OCI-LY3 (cell line): ENCODE measurements around the gene NFYC.

Experiments
- H2AFZ ChIP-seq: fragments of 200-600, 300-600 bp; shearing (Covaris generic); 2 replicates; pipeline ENCODE4 v1.6.0; 2014; ENCODE audit warnings: antibody characterized with exemption, low read depth, low read length
- H3K27ac ChIP-seq: fragments of 200-600, 300-600 bp; sonication (generic); 2 replicates; pipeline ENCODE4 v1.5.1; 2014; ENCODE audit warnings: mild to moderate bottlenecking, low read length, moderate library complexity, mixed read lengths
- H3K27me3 ChIP-seq: fragments of 200-600, 300-600 bp; sonication (generic); 2 replicates; pipeline ENCODE4 v1.6.1; 2014; ENCODE audit warnings: low read depth, low read length, mixed read lengths
- H3K36me3 ChIP-seq: fragments of 200-600, 300-600 bp; sonication (generic); replicated peaks from 2 replicates; pipeline ENCODE3; 2014; ENCODE audit warnings: low read depth, low read length, mixed read lengths
- H3K4me1 ChIP-seq: fragments of 300-600, 200-600 bp; sonication (generic); 2 replicates; pipeline ENCODE4 v1.6.1; 2014; ENCODE audit warnings: low read length, mixed read lengths
- H3K4me2 ChIP-seq: fragments of 200-600, 300-600 bp; sonication (generic); 2 replicates; pipeline ENCODE4 v1.6.1; 2014; ENCODE audit warnings: low read length, mixed read lengths
- H3K4me3 ChIP-seq: fragments of 300-600, 200-600 bp; sonication (generic); 2 replicates; pipeline ENCODE4 v1.5.1; 2014; ENCODE audit warnings: antibody characterized with exemption, mild to moderate bottlenecking, low read length, moderate library complexity
- H3K79me2 ChIP-seq: fragments of 300-600, 200-600 bp; shearing (Covaris generic); 2 replicates; pipeline ENCODE4 v1.6.1; 2014; ENCODE audit warnings: mild to moderate bottlenecking, low read length, mixed read lengths
- H3K9ac ChIP-seq: fragments of 300-600, 200-600 bp; shearing (Covaris generic); 2 replicates; pipeline ENCODE4 v1.6.0; 2014; ENCODE audit warnings: mild to moderate bottlenecking, low read length, moderate library complexity
- H3K9me3 ChIP-seq: fragments of 200-600, 300-600 bp; shearing (Covaris generic); 2 replicates; pipeline ENCODE4 v1.6.1; 2014; ENCODE audit warnings: low read length, mixed read lengths; ENCODE audit not compliant: insufficient read depth
- H4K20me1 ChIP-seq: fragments of 200-600, 300-600 bp; sonication (generic); 2 replicates; pipeline ENCODE4 v1.6.1; 2016; ENCODE audit warnings: low read length, mixed read lengths; ENCODE audit not compliant: insufficient read depth
- EZH2phosphoT487 ChIP-seq: fragments of 200-600 bp; shearing (Covaris generic); IDR thresholded peaks from 2 replicates; pipeline ENCODE4 v1.6.1; 2018; ENCODE audit warnings: antibody characterized with exemption, mixed run types, low read depth
- TF ChIP-seq, protein P1 (sequence below): fragments of 200-600, 300-600 bp; sonication (generic); IDR thresholded peaks from 2 replicates; pipeline ENCODE4 v1.5.1; 2014; ENCODE audit warnings: antibody characterized with exemption, low read length, low read depth

The NFYC gene

DNA sequence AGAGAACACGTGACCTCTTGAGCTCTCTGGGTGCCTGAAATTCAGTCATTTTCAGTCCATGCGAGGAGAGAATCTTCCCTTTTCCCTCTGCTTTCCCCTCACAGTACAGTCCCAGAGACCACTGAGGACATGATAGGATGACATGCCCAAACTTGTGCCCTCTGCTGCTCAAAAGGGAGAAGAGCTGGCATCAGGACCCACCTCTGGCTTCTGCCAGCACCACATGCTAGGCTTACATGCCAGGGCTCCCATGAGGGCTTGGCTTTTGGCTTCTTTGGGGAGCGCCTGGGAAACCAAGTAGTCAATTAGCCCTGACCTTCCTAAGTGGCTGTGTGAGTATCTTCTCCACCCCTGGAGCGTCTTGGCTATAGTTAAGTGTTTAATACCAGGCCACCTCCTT, 78.3 kb downstream of the NFYC start:
- H3K27ac ChIP-seq = no peak overlapping the region
- TF ChIP-seq, protein P1, sequence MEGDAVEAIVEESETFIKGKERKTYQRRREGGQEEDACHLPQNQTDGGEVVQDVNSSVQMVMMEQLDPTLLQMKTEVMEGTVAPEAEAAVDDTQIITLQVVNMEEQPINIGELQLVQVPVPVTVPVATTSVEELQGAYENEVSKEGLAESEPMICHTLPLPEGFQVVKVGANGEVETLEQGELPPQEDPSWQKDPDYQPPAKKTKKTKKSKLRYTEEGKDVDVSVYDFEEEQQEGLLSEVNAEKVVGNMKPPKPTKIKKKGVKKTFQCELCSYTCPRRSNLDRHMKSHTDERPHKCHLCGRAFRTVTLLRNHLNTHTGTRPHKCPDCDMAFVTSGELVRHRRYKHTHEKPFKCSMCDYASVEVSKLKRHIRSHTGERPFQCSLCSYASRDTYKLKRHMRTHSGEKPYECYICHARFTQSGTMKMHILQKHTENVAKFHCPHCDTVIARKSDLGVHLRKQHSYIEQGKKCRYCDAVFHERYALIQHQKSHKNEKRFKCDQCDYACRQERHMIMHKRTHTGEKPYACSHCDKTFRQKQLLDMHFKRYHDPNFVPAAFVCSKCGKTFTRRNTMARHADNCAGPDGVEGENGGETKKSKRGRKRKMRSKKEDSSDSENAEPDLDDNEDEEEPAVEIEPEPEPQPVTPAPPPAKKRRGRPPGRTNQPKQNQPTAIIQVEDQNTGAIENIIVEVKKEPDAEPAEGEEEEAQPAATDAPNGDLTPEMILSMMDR = peak; percentile 34
- TF ChIP-seq EZH2phosphoT487 = no peak
- no peak overlapping the region for H2AFZ ChIP-seq
- no peaks in the 10 kb centered on the region for H3K9me3 ChIP-seq
- no peaks in the 10 kb centered on the region for H3K79me2 ChIP-seq
- no peaks in the 10 kb centered on the region for H3K27me3 ChIP-seq
- H3K4me1 ChIP-seq = peaks cover 2% of the 10 kb centered on the region; the same call in 1 of the 2 replicates
- no peak overlapping the region for H3K4me3 ChIP-seq
- no peak overlapping the region for H3K9ac ChIP-seq
- peaks cover 25% of the 10 kb centered on the region for H3K36me3 ChIP-seq
- H4K20me1 ChIP-seq = no peaks in the 10 kb centered on the region
- no peak overlapping the region for H3K4me2 ChIP-seq

- TF ChIP-seq, protein P1 = no peak
- no peak for TF ChIP-seq EZH2phosphoT487
- Histone ChIP-seq H3K79me2 (no peaks in the 10 kb centered on the region), H3K36me3 (peaks cover 18% of the 10 kb centered on the region), H3K9ac (no peak overlapping the region), H3K4me2 (no peak overlapping the region), H3K27ac (no peak overlapping the region), H2AFZ (no peak overlapping the region), H3K4me1 (no peaks in the 10 kb centered on the region), H3K4me3 (no peak overlapping the region), H3K9me3 (no peaks in the 10 kb centered on the region), H4K20me1 (no peaks in the 10 kb centered on the region), H3K27me3 (no peaks in the 10 kb centered on the region)
Observed at GRCh38 chr1:40770296-40771070, 79.0 kb downstream of the NFYC start.

GRCh38 chr1:40772146-40772955, 80.8 kb downstream of the NFYC start:
- H4K20me1 ChIP-seq = no peaks in the 10 kb centered on the region
- H3K4me2 ChIP-seq = no peak overlapping the region
- no peaks in the 10 kb centered on the region for H3K9me3 ChIP-seq
- H3K9ac ChIP-seq = no peak overlapping the region
- H3K36me3 ChIP-seq = peaks cover 21% of the 10 kb centered on the region
- H2AFZ ChIP-seq = no peak overlapping the region
- no peaks in the 10 kb centered on the region for H3K79me2 ChIP-seq
- no peak overlapping the region for H3K27ac ChIP-seq
- no peak for TF ChIP-seq EZH2phosphoT487
- TF ChIP-seq, protein P1 = no peak
- H3K4me3 ChIP-seq = no peak overlapping the region
- H3K27me3 ChIP-seq = no peaks in the 10 kb centered on the region
- no peaks in the 10 kb centered on the region for H3K4me1 ChIP-seq

DNA sequence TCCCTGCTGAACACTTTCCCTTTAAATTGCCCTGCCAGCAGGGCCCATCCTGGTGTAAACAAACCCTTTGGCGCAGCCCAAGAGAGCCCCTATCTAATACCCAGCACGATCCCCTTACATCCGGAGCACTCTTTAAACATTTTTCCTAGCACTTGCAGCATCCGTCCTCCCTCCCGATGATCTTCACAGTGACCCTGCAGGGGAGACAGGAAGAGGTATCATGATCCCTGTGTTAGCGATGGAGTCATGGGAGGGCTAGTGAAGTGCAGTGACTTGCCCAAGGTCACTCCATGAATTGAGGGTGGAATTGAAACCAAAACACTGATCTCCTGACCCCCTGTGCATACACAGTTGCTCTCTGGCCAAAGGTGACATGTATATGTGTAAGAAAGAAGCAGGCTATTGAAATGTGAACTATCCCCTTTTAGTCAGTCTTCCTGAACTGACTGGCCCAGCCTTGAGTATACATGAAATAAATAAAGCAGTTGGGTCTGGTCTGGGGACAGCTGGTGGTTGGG, 82.3 kb downstream of the NFYC start:
- H3K27me3 ChIP-seq = no peaks in the 10 kb centered on the region
- no peaks in the 10 kb centered on the region for H3K4me1 ChIP-seq
- no peak overlapping the region for H3K27ac ChIP-seq
- peaks cover 16% of the 10 kb centered on the region for H3K36me3 ChIP-seq
- TF ChIP-seq, protein P1 = no peak
- no peak overlapping the region for H3K4me3 ChIP-seq
- no peak overlapping the region for H3K4me2 ChIP-seq
- no peak overlapping the region for H2AFZ ChIP-seq
- H3K9ac ChIP-seq = no peak overlapping the region
- no peaks in the 10 kb centered on the region for H4K20me1 ChIP-seq
- no peaks in the 10 kb centered on the region for H3K79me2 ChIP-seq
- no peaks in the 10 kb centered on the region for H3K9me3 ChIP-seq
